ENCODE measurements around the gene ICAM2. TPM values are rescaled to one million over a fixed set of nuclear protein-coding genes. Genes with fewer than 3 reads are reported as not detected.
A peak's percentile ranks its signal among the peaks of the same experiment; 100 is the strongest.

ICAM2 gene
- total and polyA plus RNA-seq, 5 experiments from 2014 or later, result 89.2 to 306 (median 218) TPM

DNA sequence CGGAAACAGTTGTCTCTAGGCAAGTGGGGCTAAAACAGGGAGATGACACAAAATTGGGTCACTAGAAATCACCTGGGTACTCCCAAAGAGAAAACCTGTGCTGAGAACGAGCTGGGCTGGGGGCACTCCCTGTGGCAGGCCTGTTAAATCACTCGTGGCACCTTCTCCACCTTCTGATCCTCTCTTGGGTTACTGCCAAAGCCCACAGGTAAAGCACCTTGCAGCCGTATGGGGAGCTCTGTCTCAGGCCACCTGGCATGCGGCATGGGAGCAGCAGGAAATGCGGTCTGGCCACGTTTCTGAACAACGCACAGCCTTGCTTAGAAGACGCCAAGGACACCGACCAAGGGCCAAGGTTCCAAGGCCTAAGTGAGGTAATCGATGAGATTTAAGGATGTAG, 21.5 kb upstream of the ICAM2 start:
- Mint-ChIP-seq H3K9me3 (no peaks in the 10 kb centered on the region), H3K27ac (peak overlapping the region in 3 of 10 donors; percentile 31 to 71 (median 46)), H3K4me1 (peaks cover 0 to 4% (median 2%) of the 10 kb centered on the region in 4 donors), H3K36me3 (peaks cover 0 to 47% (median 35%) of the 10 kb centered on the region in 3 donors), H3K27me3 (no peaks in the 10 kb centered on the region), H3K4me3 (no peak overlapping the region)
- POLR2A ChIA-PET, result interaction anchor here (1.0 to 1.6 kb wide), 3 partner anchors 12 to 104 kb away, joined by 3 to 5 read pairs (median 4); partner anchors contain the start of gene ICAM2
- DNase-seq, result no peak
- ATAC-seq, result no peak

DNA sequence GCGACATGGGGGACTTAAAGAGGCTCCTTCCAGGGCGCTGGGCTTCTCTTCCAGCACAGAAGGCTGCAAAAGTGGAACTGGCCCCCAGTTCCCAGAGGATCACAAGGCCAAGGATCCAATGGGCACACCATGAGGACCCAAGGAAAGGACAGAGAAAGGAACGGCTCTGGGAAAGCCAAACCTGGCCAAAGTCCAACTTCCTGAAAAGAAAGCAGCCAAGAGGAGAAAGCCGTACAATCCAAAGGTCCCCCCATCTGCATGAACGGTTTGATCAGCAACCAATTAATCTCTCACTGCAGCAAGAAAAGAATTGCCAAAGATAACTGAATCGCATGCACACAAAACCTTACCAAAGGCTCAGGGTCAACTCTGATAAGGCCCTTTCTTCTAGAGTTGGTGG, 19.8 kb upstream of the ICAM2 start:
- ATAC-seq (no peak), DNase-seq (no peak)
- H3K27me3 Mint-ChIP-seq, result no peaks in the 10 kb centered on the region
- peaks cover 0 to 4% (median 2%) of the 10 kb centered on the region in 4 donors for H3K4me1 Mint-ChIP-seq
- peaks cover 0 to 30% (median 21%) of the 10 kb centered on the region in 3 donors for H3K36me3 Mint-ChIP-seq
- no peak overlapping the region for H3K4me3 Mint-ChIP-seq
- no peak overlapping the region for H3K27ac Mint-ChIP-seq
- POLR2A ChIA-PET, result no interaction called here
- H3K9me3 Mint-ChIP-seq, result no peaks in the 10 kb centered on the region

GRCh38 chr17:64039106-64039400, 18.6 kb upstream of the ICAM2 start:
- Mint-ChIP-seq H3K9me3 (no peaks in the 10 kb centered on the region), H3K4me3 (no peak overlapping the region), H3K36me3 (peaks cover 0 to 19% (median 12%) of the 10 kb centered on the region in 3 donors), H3K4me1 (peaks cover 0 to 4% (median 2%) of the 10 kb centered on the region in 4 donors), H3K27me3 (no peaks in the 10 kb centered on the region), H3K27ac (no peak overlapping the region)
- no peak for ATAC-seq
- DNase-seq, result no peak
- POLR2A ChIA-PET, result interaction anchor here (0.9 kb wide), 1 partner anchor 48 kb away, joined by 3 read pairs; no protein-coding TSS in a partner anchor

DNA sequence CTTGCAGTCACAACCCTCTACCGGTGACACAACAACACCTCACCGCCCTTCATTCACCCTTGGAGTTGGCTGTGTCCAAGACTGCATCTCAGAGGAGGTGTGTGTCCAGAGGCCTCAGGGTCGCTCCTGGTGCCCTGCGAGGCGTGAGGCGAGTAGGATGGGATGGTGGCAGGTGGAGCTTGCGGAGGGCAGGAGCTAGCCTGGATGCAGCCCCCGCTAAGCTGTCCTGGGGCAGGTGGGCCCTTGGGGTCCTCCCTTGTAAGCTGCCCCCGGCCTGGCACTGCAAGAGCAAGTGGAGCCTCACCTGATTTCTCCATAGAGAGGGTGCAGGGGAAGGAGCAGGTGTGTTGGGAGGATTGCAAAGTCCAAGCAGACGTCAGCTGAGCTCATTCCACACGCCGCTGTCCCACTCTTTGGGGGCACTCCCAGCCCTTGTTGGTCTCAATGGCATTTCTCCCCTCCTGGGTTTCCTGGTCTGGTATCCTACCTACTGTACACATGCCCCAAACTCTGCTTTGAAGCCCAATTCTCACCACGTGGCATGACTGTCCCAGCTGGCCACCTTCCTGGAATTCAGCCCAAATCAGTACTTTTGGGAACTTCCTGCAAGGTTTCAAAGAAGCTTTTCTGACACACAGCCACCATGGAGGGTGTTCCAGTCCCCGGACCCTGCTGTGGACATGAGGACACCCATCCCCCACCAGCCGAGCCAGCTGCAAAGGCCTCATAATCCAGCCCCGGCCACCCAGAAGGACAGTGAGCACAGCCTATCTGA, 18.1 kb upstream of the ICAM2 start:
- H3K27me3 Mint-ChIP-seq, result no peaks in the 10 kb centered on the region
- H3K4me1 Mint-ChIP-seq, result peaks cover 0 to 4% (median 2%) of the 10 kb centered on the region in 4 donors
- ATAC-seq (no peak), DNase-seq (no peak)
- H3K9me3 Mint-ChIP-seq, result no peaks in the 10 kb centered on the region
- H3K27ac Mint-ChIP-seq, result no peak overlapping the region
- H3K4me3 Mint-ChIP-seq, result no peak overlapping the region
- POLR2A ChIA-PET, result interaction anchor here (0.9 kb wide), 1 partner anchor 48 kb away, joined by 3 read pairs; no protein-coding TSS in a partner anchor
- peaks cover 0 to 14% (median 6%) of the 10 kb centered on the region in 3 donors for H3K36me3 Mint-ChIP-seq

- H3K27me3 Mint-ChIP-seq, result no peaks in the 10 kb centered on the region
- H3K36me3 Mint-ChIP-seq, result peaks cover 0 to 12% (median 4%) of the 10 kb centered on the region in 3 donors
- ATAC-seq (no peak), DNase-seq (no peak)
- no peaks in the 10 kb centered on the region for H3K9me3 Mint-ChIP-seq
- POLR2A ChIA-PET, result no interaction called here
- H3K4me1 Mint-ChIP-seq, result peaks cover 0 to 4% (median 2%) of the 10 kb centered on the region in 4 donors
- H3K4me3 Mint-ChIP-seq, result no peak overlapping the region
- no peak overlapping the region for H3K27ac Mint-ChIP-seq
Observed at GRCh38 chr17:64037802-64038201, 17.4 kb upstream of the ICAM2 start.

GRCh38 chr17:64037180-64037579, 16.7 kb upstream of the ICAM2 start:
- ATAC-seq (no peak), DNase-seq (no peak)
- no peaks in the 10 kb centered on the region for H3K27me3 Mint-ChIP-seq
- peaks cover 0 to 9% (median 2%) of the 10 kb centered on the region in 3 donors for H3K36me3 Mint-ChIP-seq
- no peak overlapping the region for H3K4me3 Mint-ChIP-seq
- H3K9me3 Mint-ChIP-seq, result no peaks in the 10 kb centered on the region
- no peak overlapping the region for H3K27ac Mint-ChIP-seq
- POLR2A ChIA-PET, result interaction anchor here (1.2 kb wide), 1 partner anchor 109 kb away, joined by 4 read pairs; no protein-coding TSS in a partner anchor
- H3K4me1 Mint-ChIP-seq, result peaks cover 0 to 3% (median 2%) of the 10 kb centered on the region in 4 donors

DNA sequence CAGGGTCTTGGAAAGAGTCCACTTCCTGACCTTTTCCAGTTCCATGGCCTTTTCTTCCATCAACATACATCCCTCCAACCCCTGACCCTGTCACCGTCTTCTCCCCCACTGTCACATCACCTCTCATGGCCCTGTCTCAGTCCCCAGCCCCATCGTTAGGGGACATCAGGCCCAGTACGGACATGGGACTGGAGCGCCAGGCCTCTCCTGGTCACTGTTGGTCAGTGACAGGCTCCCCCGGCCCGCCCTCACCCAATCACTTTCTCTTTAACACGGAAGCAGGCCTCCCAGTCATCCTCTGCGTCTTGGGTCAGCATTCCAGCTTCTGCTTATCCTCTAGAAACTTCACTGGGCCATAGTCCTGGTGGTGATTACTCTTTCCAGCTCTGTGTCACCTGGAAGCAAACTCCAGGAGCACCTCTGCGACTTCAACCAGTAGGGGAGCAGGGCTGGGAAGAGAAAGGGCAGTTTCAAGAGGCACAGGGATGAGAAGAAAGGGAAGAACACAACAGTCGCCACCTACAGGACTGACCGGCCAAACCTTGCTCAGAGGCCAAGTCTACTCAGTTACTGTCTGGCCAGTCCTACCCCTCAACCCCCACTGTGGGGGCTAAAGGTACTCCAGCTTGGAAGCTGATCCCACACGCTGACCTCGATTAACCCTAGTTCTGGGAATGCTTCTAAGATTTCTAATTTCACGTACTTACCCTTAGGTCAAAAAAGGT, 15.9 kb upstream of the ICAM2 start:
- POLR2A ChIA-PET, result interaction anchor here (1.2 kb wide), 1 partner anchor 109 kb away, joined by 4 read pairs; no protein-coding TSS in a partner anchor
- H3K4me1 Mint-ChIP-seq, result peaks cover 0 to 2% (median 0%) of the 10 kb centered on the region in 4 donors
- peaks cover 0 to 4% (median 0%) of the 10 kb centered on the region in 3 donors for H3K36me3 Mint-ChIP-seq
- no peaks in the 10 kb centered on the region for H3K9me3 Mint-ChIP-seq
- peak overlapping the region in 1 of 10 donors; percentile 75 for H3K27ac Mint-ChIP-seq
- no peak for DNase-seq
- no peaks in the 10 kb centered on the region for H3K27me3 Mint-ChIP-seq
- no peak overlapping the region for H3K4me3 Mint-ChIP-seq
- ATAC-seq, result no peak

DNA sequence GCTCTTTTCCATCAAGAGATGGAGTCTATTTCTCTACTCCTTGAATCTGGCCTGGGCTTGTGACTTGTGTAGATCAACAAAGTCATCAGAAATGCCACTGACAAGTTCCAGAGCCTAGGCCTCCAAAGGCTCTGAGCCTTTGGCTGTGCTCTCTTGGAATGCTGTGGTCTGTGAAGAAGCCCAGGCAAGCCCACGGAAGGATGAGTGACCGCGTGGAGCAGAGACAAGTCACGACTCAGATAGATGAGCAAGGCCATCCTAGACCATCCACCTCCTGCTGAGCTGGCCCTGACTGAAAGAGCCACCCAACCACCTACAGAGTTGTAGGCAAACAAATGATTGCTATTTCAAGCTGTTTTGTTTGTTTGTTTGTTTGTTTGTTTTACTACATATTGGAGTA, 11.6 kb upstream of the ICAM2 start:
- no peak overlapping the region for H3K27ac Mint-ChIP-seq

GRCh38 chr17:64028874-64029464, 8.5 kb upstream of the ICAM2 start:
- H3K4me3 Mint-ChIP-seq, result no peak overlapping the region
- H3K27ac Mint-ChIP-seq, result no peak overlapping the region
- no peaks in the 10 kb centered on the region for H3K27me3 Mint-ChIP-seq
- no peaks in the 10 kb centered on the region for H3K36me3 Mint-ChIP-seq
- DNase-seq (peak; percentile 46 to 85 (median 64)), ATAC-seq (no peak)
- peaks cover 11 to 37% (median 30%) of the 10 kb centered on the region in 4 donors for H3K4me1 Mint-ChIP-seq
- H3K9me3 Mint-ChIP-seq, result no peaks in the 10 kb centered on the region
- POLR2A ChIA-PET, result interaction anchor here (0.6 to 8.0 kb wide), 11 partner anchors 9 to 1391 kb away, joined by 3 to 87 read pairs (median 4); partner anchors contain the start of genes ERN1, GH1 and ICAM2

More for the DNA sequence above, 11.6 kb upstream of the ICAM2 start:
- DNase-seq (no peak), ATAC-seq (no peak)
- no peaks in the 10 kb centered on the region for H3K27me3 Mint-ChIP-seq
- peaks cover 0 to 12% (median 7%) of the 10 kb centered on the region in 4 donors for H3K4me1 Mint-ChIP-seq
- POLR2A ChIA-PET, result interaction anchor here (1.3 to 8.0 kb wide), 2 partner anchors 98 to 100 kb away, joined by 3 to 87 read pairs; partner anchors contain the start of gene ERN1
- no peaks in the 10 kb centered on the region for H3K36me3 Mint-ChIP-seq
- no peaks in the 10 kb centered on the region for H3K9me3 Mint-ChIP-seq
- H3K4me3 Mint-ChIP-seq, result no peak overlapping the region

- peak overlapping the region; percentile 73 to 93 (median 88) for H3K4me3 Mint-ChIP-seq
- peak overlapping the region; percentile 88 to 100 (median 97) for H3K27ac Mint-ChIP-seq
- no peaks in the 10 kb centered on the region for H3K36me3 Mint-ChIP-seq
- H3K4me1 Mint-ChIP-seq, result peaks cover 19 to 67% (median 58%) of the 10 kb centered on the region in 4 donors
- peak; percentile 88 to 98 (median 94) for DNase-seq
- POLR2A ChIA-PET, result interaction anchor here (0.6 to 8.3 kb wide), 16 partner anchors 9 to 316 kb away, joined by 3 to 150 read pairs (median 9); partner anchors contain the start of genes CD79B, ERN1 and PRR29
- H3K9me3 Mint-ChIP-seq, result no peaks in the 10 kb centered on the region
- no peaks in the 10 kb centered on the region for H3K27me3 Mint-ChIP-seq
- ATAC-seq, result peak; percentile 83 to 92
Observed at GRCh38 chr17:64025732-64026294, 5.4 kb upstream of the ICAM2 start.

DNA sequence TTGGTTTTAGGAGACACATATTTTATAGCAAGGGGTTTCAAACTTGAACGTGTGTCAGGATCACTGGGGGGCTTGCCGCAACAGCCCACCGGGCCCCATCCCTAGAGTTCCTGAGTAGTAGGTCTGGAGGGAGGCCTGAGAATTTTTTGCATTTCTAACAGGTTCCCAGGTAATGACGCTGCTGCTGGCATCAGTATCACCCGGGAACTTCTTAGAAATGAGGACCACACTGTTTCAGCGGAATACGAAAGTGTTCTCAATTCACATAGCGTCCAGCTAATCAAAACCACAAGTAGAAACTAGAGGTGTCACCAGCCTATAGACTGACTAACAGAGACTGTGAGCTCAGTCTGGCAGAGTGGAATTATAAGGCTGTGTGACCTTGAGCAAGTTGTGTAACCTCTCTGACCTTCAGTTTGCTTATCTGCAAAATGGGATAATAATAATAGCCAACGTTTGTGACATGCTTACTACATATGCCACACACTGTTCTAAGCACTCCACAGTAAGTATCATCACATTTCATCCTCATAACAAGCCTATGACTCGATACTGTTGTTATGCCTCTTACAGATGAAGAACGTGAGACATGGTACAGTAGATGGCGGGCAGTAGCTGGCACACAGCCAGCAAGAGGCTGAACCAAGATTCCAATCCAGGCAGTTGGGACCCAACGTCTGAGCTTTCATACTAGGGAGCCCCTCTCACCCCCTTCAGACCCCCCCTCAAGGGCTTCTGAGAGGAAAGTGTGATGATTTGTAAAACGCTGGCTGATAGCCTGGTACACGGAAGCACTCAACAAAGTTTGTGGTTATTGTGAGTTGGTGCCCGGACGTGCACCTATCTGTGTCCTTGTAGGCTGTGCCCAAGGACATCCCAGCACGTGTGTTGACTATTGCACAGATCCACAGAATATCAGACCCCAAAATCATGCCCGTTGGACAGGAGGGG, 4.6 kb upstream of the ICAM2 start:
- POLR2A ChIA-PET, result interaction anchor here (0.6 to 8.3 kb wide), 17 partner anchors 9 to 315 kb away, joined by 3 to 150 read pairs (median 8); partner anchors contain the start of genes CD79B, ERN1 and PRR29
- Mint-ChIP-seq H3K27ac (peak overlapping the region; percentile 88 to 100 (median 97)), H3K27me3 (peaks cover 0 to 3% (median 0%) of the 10 kb centered on the region in 5 donors), H3K4me1 (peaks cover 19 to 72% (median 59%) of the 10 kb centered on the region in 4 donors), H3K4me3 (peak overlapping the region; percentile 73 to 93 (median 88)), H3K36me3 (peaks cover 0 to 3% (median 0%) of the 10 kb centered on the region in 3 donors), H3K9me3 (peaks cover 0 to 2% (median 0%) of the 10 kb centered on the region in 9 donors)
- peak; percentile 28 to 31 for ATAC-seq
- DNase-seq, result peak in 5 of 10 donors; percentile 25 to 74 (median 56)

Data from naive thymus-derived CD8-positive, alpha-beta T cell (primary cell).